Mesothelial cell of epicardium (in vitro differentiated cells): ENCODE results near the gene COL13A1. TPM values are rescaled to one million over a fixed set of nuclear protein-coding genes. Genes with fewer than 3 reads are reported as not detected.

Experiments
- DNase-seq, 2 experiments: peaks; one replicate each; pipeline ENCODE4 v3.0.0; 2021; ENCODE audit warnings: low spot score in 2 of 2; ENCODE audit not compliant: unreplicated experiment in 2 of 2
- H3K27ac Mint-ChIP-seq: 2 replicates; pipeline ENCODE4 v1.8.0; 2021; ENCODE audit warnings: mixed read lengths
- H3K27me3 Mint-ChIP-seq: 2 replicates; pipeline ENCODE4 v1.8.0; 2021; ENCODE audit warnings: low read depth, mixed read lengths
- H3K36me3 Mint-ChIP-seq: 2 replicates; pipeline ENCODE4 v1.8.0; 2021; ENCODE audit warnings: mixed read lengths
- H3K4me1 Mint-ChIP-seq: 2 replicates; pipeline ENCODE4 v1.8.0; 2021; ENCODE audit warnings: mixed read lengths
- H3K4me3 Mint-ChIP-seq: 2 replicates; pipeline ENCODE4 v1.8.0; 2021; ENCODE audit warnings: mild to moderate bottlenecking, moderate library complexity, mixed read lengths
- H3K9me3 Mint-ChIP-seq: 2 replicates; pipeline ENCODE4 v1.8.0; 2021; ENCODE audit warnings: mixed read lengths
- CTCF ChIP-seq: fragments of 200-600 bp; sonication (generic); IDR thresholded peaks from one replicate; pipeline ENCODE4 v1.5.0; 2021; ENCODE audit warnings: antibody characterized with exemption; ENCODE audit not compliant: unreplicated experiment
- total RNA-seq: library from RNA; stranded (reverse); gene quantifications from 3 replicates; pipeline ENCODE4 v1.2.1, GENCODE V29; 2021

Gene COL13A1
- total RNA-seq, 1 donor from 2014 or later = 14.4 TPM

- Mint-ChIP-seq H3K36me3 (no peaks in the 10 kb centered on the region), H3K27me3 (peaks cover 35% of the 10 kb centered on the region), H3K4me3 (no peak overlapping the region), H3K4me1 (peaks cover 9% of the 10 kb centered on the region), H3K27ac (no peak overlapping the region), H3K9me3 (no peaks in the 10 kb centered on the region)
- no peak for TF ChIP-seq CTCF
- no peak for DNase-seq
Observed at GRCh38 chr10:69807122-69807521, 5.4 kb downstream of the COL13A1 start.

GRCh38 chr10:69807696-69808095, 6.0 kb downstream of the COL13A1 start:
- no peaks in the 10 kb centered on the region for H3K36me3 Mint-ChIP-seq
- DNase-seq = no peak
- H3K9me3 Mint-ChIP-seq = no peaks in the 10 kb centered on the region
- peaks cover 30% of the 10 kb centered on the region for H3K27me3 Mint-ChIP-seq
- peaks cover 9% of the 10 kb centered on the region for H3K4me1 Mint-ChIP-seq
- no peak overlapping the region for H3K4me3 Mint-ChIP-seq
- no peak for TF ChIP-seq CTCF
- no peak overlapping the region for H3K27ac Mint-ChIP-seq

GRCh38 chr10:69809318-69809717, 7.6 kb downstream of the COL13A1 start:
- Mint-ChIP-seq H3K36me3 (no peaks in the 10 kb centered on the region), H3K4me1 (peaks cover 12% of the 10 kb centered on the region), H3K27me3 (peaks cover 16% of the 10 kb centered on the region), H3K9me3 (no peaks in the 10 kb centered on the region), H3K4me3 (no peak overlapping the region), H3K27ac (no peak overlapping the region)
- no peak for DNase-seq
- no peak for TF ChIP-seq CTCF

GRCh38 chr10:69810097-69810496, 8.4 kb downstream of the COL13A1 start:
- H3K4me3 Mint-ChIP-seq = no peak overlapping the region
- peak overlapping the region; percentile 7 for H3K27ac Mint-ChIP-seq
- H3K4me1 Mint-ChIP-seq = peaks cover 10% of the 10 kb centered on the region
- TF ChIP-seq CTCF = no peak
- H3K36me3 Mint-ChIP-seq = no peaks in the 10 kb centered on the region
- H3K9me3 Mint-ChIP-seq = no peaks in the 10 kb centered on the region
- DNase-seq = no peak
- peaks cover 8% of the 10 kb centered on the region for H3K27me3 Mint-ChIP-seq

GRCh38 chr10:69810675-69811397, 9.1 kb downstream of the COL13A1 start:
- DNase-seq = no peak
- Mint-ChIP-seq H3K27ac (no peak overlapping the region), H3K9me3 (no peaks in the 10 kb centered on the region), H3K4me1 (peaks cover 9% of the 10 kb centered on the region), H3K27me3 (peaks cover 3% of the 10 kb centered on the region), H3K36me3 (no peaks in the 10 kb centered on the region), H3K4me3 (no peak overlapping the region)
- TF ChIP-seq CTCF = no peak
